NCI-H2029 treated with DMSO at 0.1 percent for 48 hours (cell line): ENCODE measurements around the gene ABTB1.

Experiments
- DNase-seq: peaks from one replicate; lab custom pipeline; 2025; lab: John Stamatoyannopoulos, UW

ABTB1 gene

DNA sequence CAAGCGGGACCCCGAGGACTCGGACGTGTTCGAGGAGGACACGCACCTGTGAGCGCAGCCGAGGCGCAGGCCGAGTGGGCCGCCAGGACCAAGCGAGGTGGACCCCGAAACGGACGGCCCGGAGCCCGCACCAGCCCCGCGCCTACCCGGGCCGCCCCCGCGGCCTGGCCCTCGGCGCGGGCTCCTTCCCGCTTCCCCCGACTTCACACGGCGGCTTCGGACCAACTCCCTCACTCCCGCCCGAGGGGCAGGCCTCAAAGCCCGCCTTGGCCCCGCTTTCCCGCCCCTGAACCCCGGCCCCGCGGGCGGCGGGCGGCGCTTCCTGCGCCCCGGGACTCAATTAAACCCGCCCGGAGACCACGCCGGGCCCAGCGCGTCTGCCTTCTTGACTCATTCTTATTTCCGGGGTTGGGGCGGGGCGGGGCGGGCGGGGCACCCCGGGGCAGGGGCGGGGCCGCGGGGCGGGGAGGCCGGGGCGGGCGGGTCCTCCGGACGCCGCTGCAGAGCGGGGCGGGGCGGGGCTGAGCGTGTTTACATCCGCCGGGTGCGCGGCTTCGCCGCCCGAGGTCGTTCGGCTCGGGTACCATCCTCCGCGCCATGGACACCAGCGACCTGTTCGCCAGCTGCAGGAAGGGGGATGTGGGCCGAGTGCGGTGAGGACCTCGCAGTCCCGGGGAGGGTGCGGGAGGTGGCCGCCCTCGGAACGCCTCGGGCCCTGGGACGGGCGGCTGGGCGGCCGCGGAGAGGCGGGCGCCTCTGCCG is at the start of gene ABTB1:
ABTB1 (plus strand) TSS at position 524 of the 762 bp plus-strand sequence; CDS start at position 598, 74 bp downstream.
- DNase-seq = peak; percentile 11

DNA sequence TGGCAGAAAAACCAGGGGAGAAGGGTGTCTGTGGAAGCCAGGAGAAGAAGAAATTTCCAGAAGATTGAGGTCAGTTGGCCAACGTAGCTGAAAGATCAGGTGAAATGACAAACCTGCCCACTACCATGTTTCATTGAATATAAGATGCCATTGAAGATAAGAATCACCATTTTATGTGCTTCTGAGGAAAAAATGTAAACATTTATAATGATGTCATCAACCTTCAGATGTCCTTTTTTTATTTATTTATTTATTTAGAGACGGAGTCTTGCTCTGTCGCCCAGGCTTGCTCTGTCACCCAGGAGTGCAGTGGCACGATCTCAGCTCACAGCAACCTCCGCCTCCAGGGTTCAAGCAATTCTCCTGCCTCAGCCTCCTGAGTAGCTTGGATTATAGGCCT is 48.7 kb upstream of the ABTB1 start:
- DNase-seq = no peak

DNA sequence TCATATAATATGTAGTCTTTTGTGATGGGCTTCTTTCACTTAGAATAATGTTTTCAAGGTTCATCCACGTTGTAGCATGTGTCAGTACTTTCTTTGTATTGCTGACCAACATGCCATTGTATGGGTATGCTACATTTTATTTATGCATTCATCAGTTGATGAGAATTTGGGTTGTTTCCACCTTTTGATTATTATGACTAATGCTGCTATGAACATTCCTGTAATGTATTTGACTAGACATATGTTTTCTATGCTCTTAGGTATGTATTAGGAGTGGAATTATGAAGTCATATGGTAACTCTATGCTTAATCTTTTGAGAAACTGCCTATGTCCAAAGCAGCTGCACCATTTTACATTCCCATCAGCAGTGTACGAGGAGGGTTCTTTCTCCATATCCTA is 46.9 kb upstream of the ABTB1 start:
- DNase-seq = no peak

DNA sequence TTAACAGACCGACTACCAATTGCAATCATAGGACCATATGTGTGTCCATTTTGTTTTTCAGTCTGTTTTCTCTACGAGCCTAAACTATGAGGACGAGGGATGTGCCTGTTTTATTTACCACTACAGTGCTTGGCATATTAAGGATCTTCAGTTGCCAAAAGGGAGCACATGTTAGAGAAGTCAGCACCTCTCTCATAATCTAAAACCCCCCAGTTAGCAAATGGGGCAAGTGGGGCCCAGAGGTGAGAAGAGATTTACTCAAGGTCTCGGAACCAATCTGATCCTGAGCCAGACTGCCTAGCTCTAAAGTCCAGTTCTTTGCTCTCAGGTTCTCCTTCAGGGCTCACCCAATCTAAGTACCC is 44.3 kb upstream of the ABTB1 start:
- DNase-seq = no peak

DNA sequence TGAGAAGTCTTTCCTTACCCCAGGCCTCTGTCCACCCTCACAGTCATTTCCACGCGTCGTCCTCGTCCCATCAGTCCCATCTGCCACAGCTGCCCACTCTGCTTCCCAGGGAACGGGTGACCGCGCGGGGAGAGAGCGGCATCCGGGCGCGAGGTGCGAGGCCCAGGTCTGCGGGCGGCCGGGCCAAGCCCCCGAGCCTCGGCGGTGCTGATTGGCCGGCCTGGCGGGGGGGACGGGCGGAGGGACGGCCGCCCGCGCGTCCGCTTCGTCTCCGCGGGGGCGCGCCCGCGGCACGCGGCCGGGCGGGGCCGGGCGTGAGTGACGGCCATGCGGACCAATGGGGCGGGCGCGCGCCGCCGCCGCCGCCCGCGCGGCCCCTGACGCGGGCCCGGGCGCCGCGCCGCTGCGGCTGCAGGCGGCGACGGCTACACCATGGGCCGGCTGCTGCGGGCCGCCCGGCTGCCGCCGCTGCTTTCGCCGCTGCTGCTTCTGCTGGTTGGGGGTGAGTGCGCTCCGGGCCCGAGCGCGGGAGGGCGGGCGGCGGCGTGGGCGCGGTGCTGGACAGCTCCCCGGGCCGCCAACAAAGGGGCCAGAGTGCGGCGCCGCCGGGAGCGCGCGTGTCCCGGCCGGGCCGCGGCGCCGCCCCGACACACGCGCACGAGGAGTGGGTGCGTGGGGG is 43.8 kb upstream of the ABTB1 start, which contains the start of gene PODXL2:
PODXL2 (plus strand) TSS at position 398 of the 679 bp plus-strand sequence; CDS start at position 433, 35 bp downstream.
- no peak for DNase-seq

DNA sequence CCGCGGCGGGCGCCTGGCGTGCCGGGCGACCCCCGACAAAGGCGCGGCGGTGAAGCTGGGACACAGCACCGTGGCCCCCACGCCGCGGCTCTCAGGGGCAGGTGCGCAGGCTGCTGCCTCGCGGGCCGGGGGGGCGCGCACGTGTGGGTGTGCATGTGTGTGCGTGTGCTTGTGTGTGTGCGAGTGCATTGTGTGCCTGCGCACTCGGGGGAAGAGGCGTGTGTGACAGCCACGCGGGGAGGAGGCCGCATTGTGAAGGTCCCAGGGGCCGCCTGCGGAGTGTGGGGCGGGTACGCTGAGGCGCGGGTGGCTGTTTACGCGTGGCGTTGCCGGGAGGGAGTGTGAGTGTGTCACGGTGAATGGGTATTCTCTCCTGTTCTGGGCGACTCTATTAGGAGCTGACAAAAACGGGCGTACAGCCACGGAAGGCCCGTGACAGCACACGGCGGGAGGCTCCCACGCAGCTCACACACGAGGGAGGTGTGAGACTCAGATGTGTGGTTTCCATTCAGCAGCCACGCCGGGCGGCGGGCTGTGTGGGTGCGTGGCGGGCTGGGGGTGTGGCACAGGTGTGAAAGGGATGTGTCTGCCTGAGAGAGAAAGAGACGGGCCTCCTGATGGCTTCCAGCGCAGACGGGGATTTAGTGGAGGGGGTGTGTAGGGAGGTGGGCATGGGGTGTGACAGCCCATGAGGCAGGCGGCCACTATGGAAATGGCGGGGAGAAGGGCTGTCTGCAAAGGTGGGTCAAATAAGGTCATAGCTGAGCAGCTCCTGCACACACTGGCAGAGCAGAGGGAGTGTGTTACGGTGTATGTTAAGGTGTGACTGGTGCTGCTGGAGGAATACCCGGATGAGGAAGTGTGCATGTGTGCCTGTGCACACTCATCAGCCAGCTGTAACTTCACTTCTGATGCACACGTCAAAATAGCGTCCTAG is 43.0 kb upstream of the ABTB1 start:
- DNase-seq = no peak

DNA sequence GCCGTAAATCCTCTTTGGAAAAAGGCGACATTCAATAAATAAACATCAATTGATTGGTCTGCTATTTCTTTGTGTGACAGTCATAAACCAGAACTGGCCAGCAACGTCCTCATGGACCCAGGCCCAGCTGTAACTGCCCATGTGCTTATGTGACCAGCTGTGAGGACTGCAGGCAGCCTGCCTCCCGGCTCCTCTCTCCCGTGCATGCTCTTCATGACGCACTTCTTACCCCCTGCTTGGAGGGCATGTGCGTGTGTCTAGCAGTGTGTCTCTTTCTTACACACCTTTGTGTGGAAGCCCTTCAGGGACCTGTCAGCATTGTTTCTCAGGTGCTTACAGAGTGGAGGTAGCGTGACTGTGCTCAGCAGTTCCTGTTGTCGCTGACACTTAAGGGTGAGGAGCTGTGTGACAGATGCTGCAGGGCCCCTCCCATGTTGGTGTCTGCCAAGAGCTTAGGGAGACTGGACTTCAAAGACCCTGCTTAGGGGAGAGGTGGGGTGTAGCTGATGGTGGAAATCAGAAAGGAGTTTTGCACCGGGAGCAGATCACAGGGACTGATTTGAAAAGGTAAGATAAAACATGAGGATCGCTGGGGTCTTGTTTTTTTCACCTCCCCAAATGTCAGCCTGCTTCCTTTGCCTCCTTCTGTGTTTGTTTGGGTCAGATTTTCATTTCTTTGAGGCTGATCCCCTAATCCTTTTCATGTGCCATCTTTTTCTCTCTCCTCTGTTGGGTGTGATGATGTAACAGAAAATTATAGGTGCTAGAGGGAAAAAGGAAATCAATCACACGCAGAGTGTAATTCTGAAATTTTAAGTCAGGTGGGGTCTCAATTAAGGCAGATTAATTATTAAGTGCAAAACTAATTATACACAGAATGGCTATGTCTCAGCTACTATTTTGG is 41.7 kb upstream of the ABTB1 start:
- DNase-seq = peak; percentile 78

DNA sequence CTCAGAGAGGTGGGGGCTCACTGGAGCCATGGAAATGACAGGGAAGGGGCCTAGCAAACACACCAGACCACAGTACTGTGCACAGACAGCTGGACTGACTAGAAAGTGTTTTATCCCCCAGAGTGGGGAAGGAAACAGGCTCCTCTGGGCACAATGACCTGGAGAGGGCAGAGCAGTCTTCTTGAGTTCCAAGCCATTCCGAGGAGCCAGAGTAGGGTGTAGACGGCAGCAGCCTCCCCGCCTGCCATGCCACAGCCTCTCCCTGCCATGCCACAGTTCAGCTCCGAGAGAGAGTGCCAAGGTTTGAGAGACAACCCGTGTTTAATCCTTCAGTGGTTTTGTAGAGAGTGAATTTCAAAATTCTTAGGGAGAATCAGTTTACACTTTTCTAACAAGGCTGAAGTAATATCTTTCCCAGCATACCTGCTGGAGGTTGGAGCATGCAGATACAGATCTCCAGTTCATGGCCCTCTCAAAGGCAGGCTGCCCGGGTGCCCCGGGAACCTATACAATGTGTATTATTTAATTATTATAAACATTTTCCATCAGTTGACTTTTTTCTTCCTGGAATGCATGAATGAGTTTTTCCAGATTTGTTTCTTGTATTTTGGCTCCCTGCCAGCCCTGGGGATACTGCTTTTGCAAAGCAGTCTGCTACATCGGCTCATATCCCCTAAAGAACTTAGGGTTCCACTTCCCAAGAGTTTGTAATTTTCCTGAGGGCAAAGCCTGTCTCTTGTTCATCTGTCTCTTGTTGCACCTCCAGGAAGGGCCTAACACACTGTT is 40.5 kb upstream of the ABTB1 start:
- DNase-seq = no peak

DNA sequence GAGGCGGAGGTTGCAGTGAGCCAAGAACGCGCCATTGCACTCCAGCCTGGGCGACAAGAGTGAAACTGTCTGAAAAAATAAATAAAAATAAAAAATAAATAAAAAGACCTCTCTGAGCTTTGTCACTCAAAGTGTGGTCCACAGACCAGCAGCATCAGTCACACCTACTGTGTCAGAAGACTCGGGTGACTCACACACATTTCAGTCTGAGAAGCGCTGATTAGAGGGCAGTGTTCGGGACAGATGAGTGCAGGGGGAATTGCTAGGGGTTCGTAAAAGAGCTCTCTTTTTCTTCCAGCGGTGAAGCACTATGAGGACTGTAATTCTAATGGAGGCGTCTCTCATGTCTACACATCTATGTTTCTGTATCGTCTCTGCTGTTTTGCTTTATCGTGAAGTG is 38.1 kb upstream of the ABTB1 start:
- no peak for DNase-seq

DNA sequence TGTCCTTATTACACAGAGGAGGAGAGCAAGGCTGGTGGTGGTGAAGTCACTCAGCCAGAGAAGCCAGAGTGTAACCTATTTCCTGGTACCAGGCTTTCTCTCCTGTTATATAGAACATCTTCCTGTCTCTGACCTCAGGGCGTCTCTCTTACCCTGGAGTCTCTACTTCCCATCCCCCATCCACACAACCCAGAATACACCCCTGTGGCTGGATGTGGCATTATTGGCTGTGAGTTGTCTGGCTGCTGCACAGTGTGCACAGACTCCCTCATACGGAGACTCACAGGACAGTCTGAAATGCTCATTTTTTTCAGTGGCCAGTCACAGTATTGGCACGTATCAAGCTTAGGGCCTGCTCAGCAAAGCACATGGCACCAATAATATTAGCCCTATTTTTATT is 35.2 kb upstream of the ABTB1 start:
- peak; percentile 21 for DNase-seq

DNA sequence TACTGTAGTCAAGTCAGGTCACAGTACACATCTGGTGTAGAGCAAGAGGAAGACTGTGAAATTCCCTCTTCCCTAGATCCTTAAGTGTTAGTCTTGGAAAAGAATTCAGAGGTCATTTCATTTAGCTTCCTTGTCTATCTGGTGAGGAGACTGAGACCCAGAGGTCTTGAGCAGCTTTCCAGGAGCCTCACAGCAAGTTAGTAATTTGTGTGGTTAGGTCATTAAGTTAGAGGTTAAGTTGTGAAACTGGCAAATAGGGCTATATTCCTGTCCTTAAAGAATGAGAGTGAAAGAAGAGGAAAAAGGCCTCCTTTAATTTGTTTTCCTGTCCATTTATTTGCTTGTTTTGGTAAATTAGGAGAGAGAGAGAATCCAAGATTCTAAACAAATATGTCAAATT is 34.8 kb upstream of the ABTB1 start:
- DNase-seq = no peak

DNA sequence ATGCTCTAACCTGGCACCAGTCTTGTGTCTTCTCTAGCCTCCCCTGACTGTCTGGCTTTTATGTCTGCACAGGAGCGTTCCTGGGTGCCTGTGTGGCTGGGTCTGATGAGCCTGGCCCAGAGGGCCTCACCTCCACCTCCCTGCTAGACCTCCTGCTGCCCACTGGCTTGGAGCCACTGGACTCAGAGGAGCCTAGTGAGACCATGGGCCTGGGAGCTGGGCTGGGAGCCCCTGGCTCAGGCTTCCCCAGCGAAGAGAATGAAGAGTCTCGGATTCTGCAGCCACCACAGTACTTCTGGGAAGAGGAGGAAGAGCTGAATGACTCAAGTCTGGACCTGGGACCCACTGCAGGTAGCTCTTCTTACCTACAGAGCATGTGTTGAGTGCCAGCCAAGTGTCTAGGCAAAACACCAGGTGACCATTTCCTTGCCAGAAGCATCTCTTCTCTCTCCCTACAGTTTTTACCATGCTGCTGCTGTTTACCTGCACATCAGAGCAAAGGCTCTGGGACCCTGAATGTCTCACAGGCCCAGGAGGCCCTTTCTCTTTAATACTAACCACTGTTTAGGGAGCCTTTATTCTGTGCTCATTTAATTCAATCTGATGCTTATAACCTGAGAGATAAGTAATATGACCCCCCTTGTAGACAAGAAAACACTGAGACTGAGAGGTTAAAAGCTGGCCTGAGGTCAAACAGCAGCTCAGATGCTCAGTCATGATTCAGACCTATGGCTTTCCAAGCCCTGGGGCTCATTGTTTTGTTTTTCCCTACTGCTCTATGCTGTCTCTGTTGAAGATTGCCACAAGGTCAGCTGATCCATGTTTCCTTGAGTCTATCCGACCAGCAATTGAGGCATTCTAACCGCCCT is 33.3 kb upstream of the ABTB1 start:
- peak; percentile 70 for DNase-seq

DNA sequence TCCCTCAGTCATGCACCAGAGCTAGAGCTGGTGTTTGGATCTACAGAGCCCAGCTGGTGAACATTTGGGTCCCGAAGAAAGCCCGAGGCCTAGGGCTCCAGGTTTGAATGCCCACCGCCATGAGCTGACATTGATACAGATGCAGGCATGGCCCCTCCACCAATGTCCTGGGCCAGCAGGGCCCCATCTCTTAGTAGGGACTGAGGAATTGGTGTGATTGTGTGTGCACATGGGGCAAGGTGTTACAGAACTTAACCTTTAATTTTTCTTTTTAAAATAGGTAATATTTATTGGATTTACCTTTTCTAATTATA is 32.8 kb upstream of the ABTB1 start:
- DNase-seq = no peak

DNA sequence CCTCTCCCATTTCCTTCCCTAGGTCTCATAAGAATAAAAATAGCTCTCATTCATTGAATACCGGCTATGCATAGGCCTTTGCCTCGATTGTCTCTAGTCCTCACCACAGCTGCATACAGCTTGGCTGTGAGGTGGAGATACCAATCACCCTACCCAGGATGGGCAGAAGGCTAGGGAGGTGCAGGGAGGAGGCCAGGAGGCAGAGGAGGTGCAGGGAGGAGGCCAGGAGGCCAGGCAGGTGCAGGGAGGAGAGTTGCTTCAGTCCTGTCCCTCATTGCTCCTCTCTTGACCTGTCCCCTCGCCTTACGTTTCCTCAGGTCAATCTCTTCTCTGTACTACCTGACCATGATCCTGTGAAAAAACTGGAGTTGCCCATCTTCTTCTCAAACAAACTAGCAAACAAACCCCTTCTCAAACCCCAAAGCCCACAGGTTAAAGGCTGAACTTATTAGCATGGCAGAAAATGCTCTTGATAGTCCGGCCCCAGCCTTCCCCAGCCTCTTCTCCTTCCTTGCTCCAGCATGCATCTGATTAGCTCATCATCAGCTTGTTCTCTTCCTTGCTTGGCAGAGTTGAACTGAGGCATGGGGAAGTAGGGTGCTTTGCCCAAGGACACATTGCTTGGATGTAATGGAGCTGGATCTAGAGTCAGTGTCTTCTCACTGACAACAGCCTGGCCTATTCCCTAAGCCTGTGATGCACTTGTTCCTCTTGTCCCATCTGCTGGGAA is 27.9 kb upstream of the ABTB1 start:
- DNase-seq = no peak

DNA sequence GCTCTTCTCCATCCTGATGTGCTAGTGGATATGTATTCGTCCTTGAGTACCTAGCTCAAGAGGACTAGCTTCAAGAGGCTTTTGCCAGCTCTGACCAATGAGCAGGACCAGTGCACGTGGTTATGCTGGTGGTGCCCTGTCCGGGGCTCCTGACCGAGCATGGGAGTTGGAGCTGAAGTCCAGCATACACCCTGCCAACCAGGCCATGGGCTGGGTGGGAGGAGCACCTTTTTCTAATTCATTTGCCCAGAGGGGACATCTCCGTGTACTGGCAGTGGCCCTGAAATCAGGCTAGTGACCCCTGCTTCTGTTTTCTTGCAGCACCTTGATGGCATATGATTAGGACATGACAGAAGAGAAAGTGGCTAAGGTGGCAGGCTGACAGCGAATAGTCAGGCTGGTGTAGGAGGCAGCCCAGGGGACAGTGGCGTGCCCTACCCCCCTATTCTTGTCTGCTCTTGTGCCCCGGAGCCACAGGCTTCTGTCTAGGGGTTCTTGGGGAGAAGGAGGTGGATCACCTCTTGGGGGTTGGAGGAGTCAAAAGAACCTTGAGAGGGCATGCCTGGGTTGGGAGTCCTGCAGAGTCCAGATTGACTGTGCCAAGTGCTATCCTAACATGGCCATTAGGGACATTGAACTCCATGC is 27.3 kb upstream of the ABTB1 start:
- DNase-seq = no peak

DNA sequence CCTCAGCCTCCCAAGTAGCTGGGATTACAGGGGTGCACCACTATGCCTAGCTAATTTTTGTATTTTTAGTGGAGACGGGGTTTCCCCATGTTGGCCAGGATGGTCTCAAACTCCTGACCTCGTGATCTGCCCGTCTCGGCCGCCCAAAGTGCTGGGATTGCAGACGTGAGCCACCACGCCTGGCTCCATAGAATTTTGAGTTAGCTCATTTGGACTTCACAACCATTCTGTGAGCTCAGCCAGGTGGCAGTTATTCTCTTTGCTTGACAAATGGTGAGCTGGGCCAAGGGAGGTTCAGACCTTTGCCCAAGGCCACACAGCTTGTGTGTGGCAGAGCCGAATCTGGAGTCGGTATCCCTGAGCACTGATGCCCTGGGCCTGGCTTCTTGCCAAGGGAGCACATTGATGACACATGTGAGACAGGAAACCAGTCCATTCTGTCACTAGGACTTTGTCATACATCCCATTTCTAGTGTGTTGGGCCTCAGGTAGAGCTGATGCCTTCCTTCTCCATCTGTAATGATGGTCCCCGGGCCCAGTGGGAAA is 26.2 kb upstream of the ABTB1 start:
- DNase-seq = no peak

DNA sequence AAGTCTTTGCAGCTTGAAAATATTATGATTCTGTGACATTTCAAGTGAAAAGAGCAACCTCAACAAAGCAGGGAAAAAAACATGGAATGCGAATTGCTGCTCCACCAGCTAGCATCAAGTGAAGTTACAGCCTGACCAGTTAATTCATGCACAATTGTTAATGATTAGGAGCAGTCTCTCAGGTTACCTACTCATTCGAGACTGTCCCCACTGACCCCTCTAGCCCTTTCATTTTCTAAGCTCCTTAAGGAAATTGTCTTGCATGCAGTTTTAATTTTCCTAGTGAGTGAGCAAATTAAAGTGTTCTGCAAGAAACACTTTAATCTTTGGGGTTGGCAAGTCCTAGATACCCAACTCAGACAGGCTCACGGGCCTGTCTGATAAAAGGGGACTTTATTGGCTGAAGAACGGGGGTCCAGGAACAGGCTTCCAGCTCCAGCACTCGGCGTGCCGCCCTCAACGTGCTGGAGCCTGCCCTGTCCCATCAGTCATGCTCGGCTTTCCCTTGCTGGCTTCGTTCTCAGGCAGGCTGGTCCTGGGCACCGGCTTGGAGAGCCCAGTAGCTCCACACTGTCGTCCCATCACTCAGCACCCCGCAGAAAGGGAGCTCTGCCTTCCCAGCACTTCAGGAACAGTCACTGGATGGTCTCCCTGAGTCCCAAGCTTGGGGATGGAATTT is 25.4 kb upstream of the ABTB1 start:
- no peak for DNase-seq

DNA sequence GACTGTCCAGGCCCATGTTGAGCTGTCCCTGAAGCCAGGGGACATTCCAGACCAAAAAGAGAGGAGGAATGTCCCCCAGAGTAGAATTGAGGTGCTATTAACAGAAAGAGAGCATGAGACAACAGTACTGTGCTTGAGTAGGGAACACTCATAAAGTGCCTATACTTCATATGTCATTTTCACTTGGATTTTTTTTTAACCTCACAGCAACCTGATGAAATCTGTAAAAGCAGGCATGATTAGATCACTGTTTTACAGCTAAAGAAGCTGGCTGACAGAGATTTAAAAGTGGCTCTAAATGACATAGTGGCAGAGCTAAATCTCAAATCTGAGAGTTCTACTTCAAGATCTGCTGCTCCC is 24.9 kb upstream of the ABTB1 start:
- no peak for DNase-seq
